H9 (cell line): ENCODE results near the gene DNAH12. TPM values are rescaled to one million over a fixed set of nuclear protein-coding genes. Genes with fewer than 3 reads are reported as not detected.
"Not testable (repeated sequence)": the region's sequence is repeated elsewhere in the genome, so short reads cannot be mapped to it uniquely, and the experiment has no call there.

Experiments
- DNase-seq: peaks from one replicate; pipeline ENCODE4 v3.0.0-alpha.2; 2017
- H2AFZ ChIP-seq: one replicate; pipeline ENCODE4 v1.6.1; 2013; ENCODE audit warnings: mild to moderate bottlenecking, low read length, control low read depth, moderate library complexity
- H2AK5ac ChIP-seq: 2 replicates; pipeline ENCODE4 v1.6.1; 2013; ENCODE audit warnings: low read length, control low read depth, mixed read lengths; ENCODE audit not compliant: insufficient read length
- H2BK120ac ChIP-seq: one replicate; pipeline ENCODE4 v1.6.1; 2013; ENCODE audit warnings: low read depth, mild to moderate bottlenecking, low read length, control low read depth, inconsistent platforms; ENCODE audit not compliant: poor library complexity, severe bottlenecking
- H2BK12ac ChIP-seq: 2 replicates; pipeline ENCODE4 v1.6.1; 2013; ENCODE audit warnings: low read length, control low read depth, mixed read lengths, low read depth; ENCODE audit not compliant: insufficient read length
- H2BK15ac ChIP-seq: 2 replicates; pipeline ENCODE4 v1.6.1; 2013; ENCODE audit warnings: low read depth, low read length, control low read depth
- H2BK20ac ChIP-seq: one replicate; pipeline ENCODE4 v1.6.1; 2013; ENCODE audit warnings: low read depth, mild to moderate bottlenecking, low read length, control low read depth, inconsistent platforms; ENCODE audit not compliant: poor library complexity, severe bottlenecking
- H2BK5ac ChIP-seq: 2 replicates; pipeline ENCODE4 v1.6.1; 2013; ENCODE audit warnings: low read length, control low read depth, mixed read lengths; ENCODE audit not compliant: insufficient read length
- H3K14ac ChIP-seq: 2 replicates; pipeline ENCODE4 v1.6.1; 2013; ENCODE audit warnings: low read length, control low read depth; ENCODE audit not compliant: insufficient read depth
- H3K18ac ChIP-seq: 2 replicates; pipeline ENCODE4 v1.6.1; 2013; ENCODE audit warnings: low read depth, mild to moderate bottlenecking, mixed read lengths, low read length, control low read depth; ENCODE audit not compliant: insufficient read length
- H3K23ac ChIP-seq: 2 replicates; pipeline ENCODE4 v1.6.1; 2013; ENCODE audit warnings: low read length, control low read depth, mixed read lengths, low read depth; ENCODE audit not compliant: insufficient read length
- H3K23me2 ChIP-seq: 2 replicates; pipeline ENCODE4 v1.6.1; 2013; ENCODE audit warnings: low read depth, mild to moderate bottlenecking, mixed read lengths, low read length, control low read depth; ENCODE audit not compliant: insufficient read length, poor library complexity, severe bottlenecking
- H3K27ac ChIP-seq: 2 replicates; pipeline ENCODE4 v1.5.1; 2013; ENCODE audit warnings: low read length, control low read depth, mixed read lengths, low read depth; ENCODE audit not compliant: insufficient read length
- H3K27me3 ChIP-seq: 2 replicates; pipeline ENCODE4 v1.6.1; 2013; ENCODE audit warnings: low read length, control low read depth, inconsistent platforms; ENCODE audit not compliant: insufficient read depth
- H3K4ac ChIP-seq: 2 replicates; pipeline ENCODE4 v1.6.1; 2013; ENCODE audit warnings: low read depth, mild to moderate bottlenecking, control low read depth, inconsistent platforms, low read length, moderate library complexity
- H3K4me1 ChIP-seq: 2 replicates; pipeline ENCODE4 v1.6.1; 2013; ENCODE audit warnings: low read length, control low read depth, inconsistent platforms; ENCODE audit not compliant: insufficient read depth
- H3K4me2 ChIP-seq: 2 replicates; pipeline ENCODE4 v1.6.1; 2013; ENCODE audit warnings: low read length, control low read depth, mixed read lengths; ENCODE audit not compliant: insufficient read length, insufficient read depth
- H3K56ac ChIP-seq: 2 replicates; pipeline ENCODE4 v1.6.1; 2013; ENCODE audit warnings: low read depth, mild to moderate bottlenecking, mixed read lengths, low read length, control low read depth; ENCODE audit not compliant: insufficient read length
- H3K79me1 ChIP-seq: 2 replicates; pipeline ENCODE4 v1.6.1; 2013; ENCODE audit warnings: low read depth, mild to moderate bottlenecking, moderate library complexity, low read length, control low read depth, inconsistent platforms; ENCODE audit not compliant: insufficient read depth, poor library complexity, severe bottlenecking
- H3K79me2 ChIP-seq: 2 replicates; pipeline ENCODE4 v1.6.1; 2013; ENCODE audit warnings: low read length, control low read depth, inconsistent platforms; ENCODE audit not compliant: insufficient read depth
- H3K9ac ChIP-seq: 2 replicates; pipeline ENCODE4 v1.6.1; 2013; ENCODE audit warnings: low read length, control low read depth, mixed read lengths; ENCODE audit not compliant: insufficient read length; ENCODE audit errors: extremely low read depth
- H3K9me3 ChIP-seq: one replicate; pipeline ENCODE4 v1.6.1; 2013; ENCODE audit warnings: low read depth, low read length, inconsistent platforms; ENCODE audit not compliant: control insufficient read depth
- H3T11ph ChIP-seq: one replicate; pipeline ENCODE4 v1.6.1; 2013; ENCODE audit warnings: mild to moderate bottlenecking, low read length, control low read depth, inconsistent platforms
- H4K20me1 ChIP-seq: one replicate; pipeline ENCODE4 v1.6.1; 2013; ENCODE audit not compliant: control insufficient read depth, insufficient read length, insufficient read depth
- H4K5ac ChIP-seq: 2 replicates; pipeline ENCODE4 v1.6.1; 2013; ENCODE audit warnings: low read depth, mild to moderate bottlenecking, mixed read lengths, low read length, control low read depth; ENCODE audit not compliant: insufficient read length
- H4K8ac ChIP-seq: replicated peaks from 2 replicates; pipeline ENCODE4 v1.6.1; 2013; ENCODE audit warnings: low read length, control low read depth, mixed read lengths, low read depth; ENCODE audit not compliant: insufficient read length
- H4K91ac ChIP-seq: 2 replicates; pipeline ENCODE4 v1.6.1; 2013; ENCODE audit warnings: low read depth, mild to moderate bottlenecking, moderate library complexity, mixed read lengths, low read length, control low read depth; ENCODE audit not compliant: insufficient read length
- H3K27ac Mint-ChIP-seq, 3 experiments: 2 replicates in 2 of 3; 3 replicates in 1 of 3; pipeline ENCODE4 v1.8.0; 2020 to 2021; ENCODE audit warnings: mixed read lengths in 3 of 3, mild to moderate bottlenecking in 1 of 3, moderate library complexity in 1 of 3
- H3K27me3 Mint-ChIP-seq: 2 replicates; pipeline ENCODE4 v1.8.0; 2021; ENCODE audit warnings: low read depth, mild to moderate bottlenecking, moderate library complexity, mixed read lengths
- H3K36me3 Mint-ChIP-seq, 3 experiments: 2 replicates in 2 of 3; 3 replicates in 1 of 3; pipeline ENCODE4 v1.8.0; 2020 to 2021; ENCODE audit warnings: low read depth in 3 of 3, mixed read lengths in 3 of 3; ENCODE audit not compliant: insufficient read depth in 1 of 3
- H3K4me1 Mint-ChIP-seq, 2 experiments: 2 replicates each; pipeline ENCODE4 v1.8.0; 2020; ENCODE audit warnings: mixed read lengths in 2 of 2
- H3K4me3 Mint-ChIP-seq, 2 experiments: 2 replicates in 1 of 2; 3 replicates in 1 of 2; pipeline ENCODE4 v1.8.0; 2020 to 2021; ENCODE audit warnings: mild to moderate bottlenecking in 2 of 2, mixed read lengths in 2 of 2, moderate library complexity in 1 of 2
- H3K9me3 Mint-ChIP-seq, 2 experiments: 2 replicates in 1 of 2; 3 replicates in 1 of 2; pipeline ENCODE4 v1.8.0; 2020; ENCODE audit warnings: mild to moderate bottlenecking in 2 of 2, mixed read lengths in 2 of 2, moderate library complexity in 1 of 2
- CTCF ChIP-seq: fragments of 200-600 bp; sonication (generic); conservative IDR thresholded peaks from 3 replicates; pipeline ENCODE4 v1.8.0; 2021; ENCODE audit warnings: antibody characterized with exemption, mild to moderate bottlenecking
- WGBS: extraction: QIAGEN DNeasy Blood & Tissue Kit; methylation state at CpG from one replicate; pipeline ENCODE4 v1.1.7; 2013; ENCODE audit warnings: missing lambda C conversion rate, low lambda C conversion rate, mixed read lengths; ENCODE audit not compliant: insufficient read length; ENCODE audit errors: extremely low coverage; 5-methylcytosine and 5-hydroxymethylcytosine counted together
- total RNA-seq: library from RNA; stranded (reverse); gene quantifications from 2 replicates; pipeline ENCODE4 v1.2.1, GENCODE V29; 2021

Gene DNAH12
- total RNA-seq, 1 experiment from 2014 or later: not detected

GRCh38 chr3:57331078-57331610, 213.0 kb downstream of the DNAH12 start:
- Mint-ChIP-seq H3K4me3 (no peak overlapping the region), H3K4me1 (no peaks in the 10 kb centered on the region), H3K9me3 (no peaks in the 10 kb centered on the region; a peak in 1 of 5 replicates), H3K36me3 (no peaks in the 10 kb centered on the region), H3K27ac (no peak overlapping the region), H3K27me3 (peaks cover 3% of the 10 kb centered on the region; the same call in 1 of the 2 replicates)
- no peak overlapping the region for H3K4me2 ChIP-seq
- H3K27ac ChIP-seq: no peak overlapping the region
- H3K9ac ChIP-seq: no peak overlapping the region
- H2BK5ac ChIP-seq: no peak overlapping the region
- H4K5ac ChIP-seq: no peak overlapping the region
- H3K18ac ChIP-seq: no peak overlapping the region
- H2BK120ac ChIP-seq: no peak overlapping the region
- H3K9me3 ChIP-seq: no peaks in the 10 kb centered on the region
- H3K4me1 ChIP-seq: no peaks in the 10 kb centered on the region
- no CpG with 5 or more reads among the region's 3 CpGs for WGBS
- no peaks in the 10 kb centered on the region for H3K27me3 ChIP-seq
- no peaks in the 10 kb centered on the region for H3K79me1 ChIP-seq
- H4K8ac ChIP-seq: no peak overlapping the region
- no peak overlapping the region for H2AFZ ChIP-seq
- H2BK20ac ChIP-seq: no peak overlapping the region
- H4K20me1 ChIP-seq: no peaks in the 10 kb centered on the region
- no peak overlapping the region for H3K4ac ChIP-seq
- no peak overlapping the region for H4K91ac ChIP-seq
- H3K14ac ChIP-seq: no peak overlapping the region
- H2BK12ac ChIP-seq: no peak overlapping the region
- no peak for TF ChIP-seq CTCF
- H3T11ph ChIP-seq: no peak overlapping the region
- H3K23ac ChIP-seq: no peak overlapping the region
- H3K79me2 ChIP-seq: no peaks in the 10 kb centered on the region
- no peak for DNase-seq
- H2AK5ac ChIP-seq: no peak overlapping the region
- no peaks in the 10 kb centered on the region for H3K23me2 ChIP-seq
- H3K56ac ChIP-seq: no peak overlapping the region
- H2BK15ac ChIP-seq: no peak overlapping the region

- H3K9ac ChIP-seq, H3K23ac ChIP-seq, H2AK5ac ChIP-seq, H3K79me2 ChIP-seq, H2AFZ ChIP-seq, H3K79me1 ChIP-seq, H4K91ac ChIP-seq, H2BK120ac ChIP-seq, H3T11ph ChIP-seq, H4K8ac ChIP-seq, H3K4me1 Mint-ChIP-seq, H4K20me1 ChIP-seq, H2BK20ac ChIP-seq, H3K27ac ChIP-seq, H3K4ac ChIP-seq, H2BK12ac ChIP-seq, H3K27me3 ChIP-seq, H3K36me3 Mint-ChIP-seq, H3K56ac ChIP-seq, H2BK5ac ChIP-seq, H3K14ac ChIP-seq, H3K27me3 Mint-ChIP-seq, H2BK15ac ChIP-seq, H3K27ac Mint-ChIP-seq, H3K9me3 ChIP-seq, H3K4me1 ChIP-seq, H3K4me2 ChIP-seq, H3K23me2 ChIP-seq, H3K9me3 Mint-ChIP-seq, H4K5ac ChIP-seq, H3K4me3 Mint-ChIP-seq, H3K18ac ChIP-seq, DNase-seq: not testable (repeated sequence)
- no CpG with 5 or more reads among the region's 1 CpG for WGBS
These were observed 217.6 kb downstream of the DNAH12 start for GRCh38 chr3:57326498-57326897.
